HCT116 (cell line): ENCODE results near the gene HLCS.

Source experiments
- CBX3 ChIP-seq: IDR thresholded peaks from 2 replicates; pipeline ENCODE4 v1.6.1; 2012; ENCODE audit warnings: low read depth
- CTCF ChIP-seq, 3 experiments: fragments of 200-600 bp in 1 of 3; sonication (generic) in 1 of 3; IDR thresholded peaks in 2 of 3; conservative IDR thresholded peaks in 1 of 3; 2 replicates each; pipeline ENCODE4 v1.5.1; 2012 to 2017; ENCODE audit warnings: low read depth in 2 of 3, low read length in 2 of 3, antibody characterized with exemption in 1 of 3, borderline replicate concordance in 1 of 3, control low read depth in 1 of 3, mild to moderate bottlenecking in 1 of 3, mixed read lengths in 1 of 3, mixed run types in 1 of 3, moderate library complexity in 1 of 3; ENCODE audit not compliant: insufficient read depth in 1 of 3
- POLR2A ChIP-seq: IDR thresholded peaks from 2 replicates; pipeline ENCODE4 v1.7.0; 2011; ENCODE audit warnings: borderline replicate concordance; ENCODE audit not compliant: insufficient read depth, insufficient read length; ENCODE audit errors: extremely low read depth
- SP1 ChIP-seq: IDR thresholded peaks from 2 replicates; pipeline ENCODE4 v1.6.1; 2012; ENCODE audit warnings: low read depth
- ZNF274 ChIP-seq: fragments of 200-500 bp; sonication (Bioruptor generic); IDR thresholded peaks from 2 replicates; pipeline ENCODE4 v1.6.1; 2014; ENCODE audit warnings: mild to moderate bottlenecking, low read depth, low read length, inconsistent platforms

GRCh38 chr21:36828891-36829515, 137.5 kb downstream of the HLCS start:
- no peak for TF ChIP-seq CTCF (IDR thresholded peaks at IDR 0.05 in 2 of 3, conservative IDR thresholded peaks at IDR 0.05 in 1 of 3; ENCODE audit: borderline replicate concordance in 1 of 3, insufficient read depth in 1 of 3, low read depth in 2 of 3, low read length in 2 of 3)
- no peak for TF ChIP-seq SP1
- TF ChIP-seq ZNF274: no peak
- no peak for TF ChIP-seq POLR2A
- no peak for TF ChIP-seq CBX3
